HL-60 (cell line): Measurements from ENCODE around the gene SLC44A3.

ENCODE experiments used
- DNase-seq, 2 experiments: peaks; one replicate each; pipeline ENCODE4 v3.0.0-alpha.2; 2010 to 2020; ENCODE audit warnings: low read depth in 1 of 2, low spot score in 1 of 2
- H3K27ac ChIP-seq: fragments of 250-450 bp; sonication (Bioruptor Pico); replicated peaks from 2 replicates; pipeline ENCODE4 v1.5.1; 2020; ENCODE audit warnings: mild to moderate bottlenecking, moderate library complexity
- H3K27me3 ChIP-seq: fragments of 250-450 bp; sonication (Bioruptor Pico); 2 replicates; pipeline ENCODE4 v1.5.1; 2021; ENCODE audit warnings: mild to moderate bottlenecking, moderate library complexity; ENCODE audit not compliant: insufficient read depth, poor library complexity, severe bottlenecking
- H3K4me3 ChIP-seq: replicated peaks from 2 replicates; pipeline ENCODE4 v1.5.1; 2011; ENCODE audit warnings: mild to moderate bottlenecking, control low read depth, low read length; ENCODE audit not compliant: insufficient read depth
- CTCF ChIP-seq: IDR thresholded peaks from one replicate; pipeline ENCODE4 v1.5.1; 2011; ENCODE audit warnings: low read length, control low read depth, inconsistent platforms; ENCODE audit not compliant: insufficient read depth
- GABPA ChIP-seq: IDR thresholded peaks from 2 replicates; pipeline ENCODE4 v1.6.1; 2012; ENCODE audit warnings: low read depth
- POLR2AphosphoS5 ChIP-seq: IDR thresholded peaks from 2 replicates; pipeline ENCODE4 v1.6.1; 2012; ENCODE audit warnings: low read depth
- SPI1 ChIP-seq: IDR thresholded peaks from 2 replicates; pipeline ENCODE4 v1.6.1; 2012; ENCODE audit warnings: low read depth, mild to moderate bottlenecking, borderline replicate concordance
- TF ChIP-seq, protein P1 (sequence below): IDR thresholded peaks from 2 replicates; pipeline ENCODE4 v1.6.1; 2012; ENCODE audit warnings: low read depth; ENCODE audit not compliant: insufficient replicate concordance

Gene SLC44A3

GRCh38 chr1:94887603-94888171 lies 67.5 kb downstream of the SLC44A3 start:
- no peak for TF ChIP-seq CTCF
- TF ChIP-seq, protein P1, sequence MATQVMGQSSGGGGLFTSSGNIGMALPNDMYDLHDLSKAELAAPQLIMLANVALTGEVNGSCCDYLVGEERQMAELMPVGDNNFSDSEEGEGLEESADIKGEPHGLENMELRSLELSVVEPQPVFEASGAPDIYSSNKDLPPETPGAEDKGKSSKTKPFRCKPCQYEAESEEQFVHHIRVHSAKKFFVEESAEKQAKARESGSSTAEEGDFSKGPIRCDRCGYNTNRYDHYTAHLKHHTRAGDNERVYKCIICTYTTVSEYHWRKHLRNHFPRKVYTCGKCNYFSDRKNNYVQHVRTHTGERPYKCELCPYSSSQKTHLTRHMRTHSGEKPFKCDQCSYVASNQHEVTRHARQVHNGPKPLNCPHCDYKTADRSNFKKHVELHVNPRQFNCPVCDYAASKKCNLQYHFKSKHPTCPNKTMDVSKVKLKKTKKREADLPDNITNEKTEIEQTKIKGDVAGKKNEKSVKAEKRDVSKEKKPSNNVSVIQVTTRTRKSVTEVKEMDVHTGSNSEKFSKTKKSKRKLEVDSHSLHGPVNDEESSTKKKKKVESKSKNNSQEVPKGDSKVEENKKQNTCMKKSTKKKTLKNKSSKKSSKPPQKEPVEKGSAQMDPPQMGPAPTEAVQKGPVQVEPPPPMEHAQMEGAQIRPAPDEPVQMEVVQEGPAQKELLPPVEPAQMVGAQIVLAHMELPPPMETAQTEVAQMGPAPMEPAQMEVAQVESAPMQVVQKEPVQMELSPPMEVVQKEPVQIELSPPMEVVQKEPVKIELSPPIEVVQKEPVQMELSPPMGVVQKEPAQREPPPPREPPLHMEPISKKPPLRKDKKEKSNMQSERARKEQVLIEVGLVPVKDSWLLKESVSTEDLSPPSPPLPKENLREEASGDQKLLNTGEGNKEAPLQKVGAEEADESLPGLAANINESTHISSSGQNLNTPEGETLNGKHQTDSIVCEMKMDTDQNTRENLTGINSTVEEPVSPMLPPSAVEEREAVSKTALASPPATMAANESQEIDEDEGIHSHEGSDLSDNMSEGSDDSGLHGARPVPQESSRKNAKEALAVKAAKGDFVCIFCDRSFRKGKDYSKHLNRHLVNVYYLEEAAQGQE, result no peak
- Histone ChIP-seq H3K4me3 (no peak overlapping the region), H3K27ac (no peak overlapping the region), H3K27me3 (no peaks in the 10 kb centered on the region)
- DNase-seq, result no peak

DNA sequence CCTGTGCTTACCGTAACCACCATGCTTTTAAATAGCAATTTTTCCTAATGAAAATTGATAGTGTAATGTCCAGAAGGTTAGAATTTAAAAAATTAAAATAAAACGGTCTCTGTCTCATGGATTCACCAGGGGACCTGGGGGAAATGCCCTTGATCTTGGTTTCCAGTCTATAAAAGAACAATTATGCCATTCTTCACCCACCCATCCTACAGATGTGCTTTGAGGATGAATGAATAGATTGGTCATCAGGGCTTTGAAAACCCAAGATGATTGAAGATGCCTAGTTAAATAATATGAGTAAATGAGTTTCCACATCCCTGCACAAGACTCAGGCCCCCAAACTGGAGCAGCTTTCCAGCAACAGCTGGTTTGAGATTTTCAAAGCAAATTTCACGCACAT lies 68.0 kb downstream of the SLC44A3 start:
- no peak for DNase-seq
- no peak overlapping the region for H3K4me3 ChIP-seq
- no peak overlapping the region for H3K27ac ChIP-seq
- no peaks in the 10 kb centered on the region for H3K27me3 ChIP-seq
- TF ChIP-seq GABPA (no peak), CTCF (no peak), SPI1 (no peak), POLR2AphosphoS5 (no peak)
- TF ChIP-seq, protein P1, result no peak

GRCh38 chr1:94892604-94893254 lies 72.6 kb downstream of the SLC44A3 start:
- Histone ChIP-seq H3K27ac (no peak overlapping the region), H3K27me3 (no peaks in the 10 kb centered on the region), H3K4me3 (no peak overlapping the region)
- DNase-seq, result no peak
- TF ChIP-seq, protein P1, result no peak
- TF ChIP-seq POLR2AphosphoS5, result no peak
- TF ChIP-seq GABPA, result no peak
- TF ChIP-seq CTCF, result no peak
- TF ChIP-seq SPI1, result no peak
